Lower leg skin (tissue), 4 donors: ENCODE data around the gene VAV2. TPM values are rescaled to one million over a fixed set of nuclear protein-coding genes. Genes with fewer than 3 reads are reported as not detected.

Source experiments
- DNase-seq, 2 donors: peaks; one replicate each; pipeline ENCODE4 v3.0.0-alpha.2; 2019; ENCODE audit warnings: low spot score in 2 of 2
- H3K4me3 ChIP-seq: fragments of 200-600 bp; sonication (generic); 2 replicates; pipeline ENCODE4 v1.5.1; 2017; ENCODE audit warnings: mild to moderate bottlenecking, low read depth; ENCODE audit not compliant: poor library complexity, severe bottlenecking
- CTCF ChIP-seq, 3 donors: fragments of 450-650 bp; IDR thresholded peaks; one replicate each; pipeline ENCODE4 v1.5.1; 2016; ENCODE audit warnings: antibody characterized with exemption in 3 of 3, mild to moderate bottlenecking in 3 of 3, moderate library complexity in 2 of 3
- POLR2A ChIP-seq, 2 donors: fragments of 450-650 bp; IDR thresholded peaks; one replicate each; pipeline ENCODE4 v1.6.1; 2016 to 2017; ENCODE audit warnings: antibody characterized with exemption in 2 of 2, mild to moderate bottlenecking in 1 of 2, moderate library complexity in 1 of 2
- WGBS, 2 donors: methylation state at CpG; one replicate each; pipeline ENCODE4 v1.1.5; 2018; 5-methylcytosine and 5-hydroxymethylcytosine counted together
- intact Hi-C: fragments of 100-400 bp; cut with DNase I; formaldehyde crosslinking; loops from one replicate; pipeline ENCODE4 v1.15.0; 2023; ENCODE audit warnings: low total_unique reads
- total RNA-seq, 4 donors: library from RNA; depleted of rRNA; stranded (reverse); fragments of >200 nt; gene quantifications; one replicate each; pipeline ENCODE4 v1.1.0, GENCODE V29; 2016

VAV2 gene
- total RNA-seq, 4 donors from 2014 or later: 6.8 to 9.1 (median 7.5) TPM

- intact Hi-C loops: no loop called here
- peak in 1 of 2 donors; percentile 56 for DNase-seq
- 56 to 59% methylated on average over 16 of the region's 16 CpGs for WGBS, 2 donors
- TF ChIP-seq POLR2A (IDR thresholded peaks at IDR 0.05): no peak
- H3K4me3 ChIP-seq: no peak overlapping the region
Measured at GRCh38 chr9:133782157-133783130, 209.7 kb downstream of the VAV2 start.

GRCh38 chr9:133781828-133782135 lies 210.3 kb downstream of the VAV2 start:
- TF ChIP-seq CTCF (IDR thresholded peaks at IDR 0.05) (no peak), POLR2A (IDR thresholded peaks at IDR 0.05) (no peak)
- H3K4me3 ChIP-seq: no peak overlapping the region
- no peak for DNase-seq
- intact Hi-C loops: no loop called here
- WGBS, 2 donors: 79 to 87% methylated on average over 10 of the region's 10 CpGs

GRCh38 chr9:133780962-133781827 lies 210.9 kb downstream of the VAV2 start:
- intact Hi-C loops: no loop called here
- WGBS, 2 donors: 93 to 97% methylated on average over 12 to 14 of the region's 15 CpGs
- no peak for DNase-seq
- TF ChIP-seq POLR2A (IDR thresholded peaks at IDR 0.05) (no peak), CTCF (IDR thresholded peaks at IDR 0.05) (no peak)
- no peak overlapping the region for H3K4me3 ChIP-seq

- no peak for TF ChIP-seq POLR2A (IDR thresholded peaks at IDR 0.05)
- no peak for TF ChIP-seq CTCF (IDR thresholded peaks at IDR 0.05)
- no peak for DNase-seq
- intact Hi-C loops: no loop called here
Measured at GRCh38 chr9:133780404-133780945, 211.6 kb downstream of the VAV2 start.

GRCh38 chr9:133779516-133780403 lies 212.4 kb downstream of the VAV2 start:
- WGBS, 2 donors: 83 to 91% methylated on average over 17 to 19 of the region's 19 CpGs
- intact Hi-C loops: no loop called here
- no peak overlapping the region for H3K4me3 ChIP-seq
- no peak for DNase-seq
- TF ChIP-seq CTCF (IDR thresholded peaks at IDR 0.05): no peak
- no peak for TF ChIP-seq POLR2A (IDR thresholded peaks at IDR 0.05)

More at GRCh38 chr9:133780404-133780945, 211.6 kb downstream of the VAV2 start:
- no peak overlapping the region for H3K4me3 ChIP-seq
- 91 to 94% methylated on average over 14 to 15 of the region's 15 CpGs for WGBS, 2 donors
